Measurements from ENCODE around the gene CD93.
A peak's percentile ranks its signal among the peaks of the same experiment; 100 is the strongest.

CD93 gene

DNA sequence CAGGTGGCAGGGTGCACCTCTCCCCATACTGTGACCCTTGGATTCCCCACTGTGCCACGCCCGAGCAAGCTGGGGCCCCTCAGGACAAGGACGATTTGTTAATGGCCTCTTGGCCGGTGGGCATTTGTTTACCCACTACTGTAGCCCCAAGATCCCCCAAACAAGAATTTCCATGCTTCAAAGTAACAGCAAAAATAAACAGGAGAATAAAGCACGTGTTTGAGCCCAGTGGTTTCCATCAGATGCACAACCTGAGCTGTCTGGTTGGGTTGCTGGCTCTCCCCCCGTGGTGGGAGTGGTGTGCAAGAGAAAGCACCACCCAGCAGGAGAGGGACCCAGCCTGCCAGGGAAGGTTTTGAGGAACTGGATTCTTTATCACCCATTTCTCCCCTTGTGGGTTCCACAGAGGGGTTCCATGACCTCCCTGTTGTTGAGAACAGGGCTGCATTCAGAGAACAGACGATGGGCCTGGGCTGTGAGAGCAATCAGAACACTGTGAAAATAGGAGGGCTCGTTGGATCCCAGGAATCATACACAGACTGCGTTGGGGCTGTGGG, 4.8 kb downstream of the CD93 start:
- no peak for DNase-seq

- DNase-seq = peak in 1 of 3 donors; percentile 25
Measured at GRCh38 chr20:23080521-23080920, 5.6 kb downstream of the CD93 start.

DNA sequence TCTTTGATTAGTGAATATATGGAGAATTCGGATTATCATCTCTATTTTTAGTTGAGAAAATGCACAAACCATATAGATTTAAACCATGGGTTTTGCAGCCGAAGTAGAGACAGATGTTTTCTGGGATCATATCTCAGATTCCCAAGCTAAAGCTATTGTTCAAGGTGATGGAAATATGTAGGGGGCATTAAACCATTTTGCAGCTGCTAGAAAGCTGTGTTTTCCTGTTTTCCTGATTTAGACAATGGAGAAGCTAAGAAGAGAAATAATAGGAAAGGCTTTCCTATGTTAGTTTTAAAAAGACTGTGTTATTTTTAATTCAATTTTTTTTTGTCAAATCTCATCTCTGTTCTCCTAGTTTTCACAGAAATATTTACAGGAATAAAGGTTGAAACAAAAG, 6.2 kb downstream of the CD93 start:
- DNase-seq = no peak

DNA sequence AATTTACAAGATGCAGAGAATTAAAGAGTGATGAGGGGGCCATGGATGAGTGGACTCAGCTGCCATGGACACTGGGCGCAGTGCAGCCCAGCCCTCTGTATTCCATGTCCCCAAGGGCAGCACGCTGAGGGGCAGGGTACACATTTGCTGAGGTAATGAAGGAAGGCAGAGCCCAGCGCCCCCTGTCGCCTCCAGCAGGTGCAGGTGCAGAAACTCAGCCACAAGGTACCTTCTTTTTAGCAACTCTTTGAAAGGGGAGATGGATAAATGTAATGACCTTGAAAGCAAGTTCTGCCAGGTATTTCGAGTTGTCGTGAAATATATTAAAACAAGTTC, 7.1 kb downstream of the CD93 start:
- no peak for DNase-seq

DNA sequence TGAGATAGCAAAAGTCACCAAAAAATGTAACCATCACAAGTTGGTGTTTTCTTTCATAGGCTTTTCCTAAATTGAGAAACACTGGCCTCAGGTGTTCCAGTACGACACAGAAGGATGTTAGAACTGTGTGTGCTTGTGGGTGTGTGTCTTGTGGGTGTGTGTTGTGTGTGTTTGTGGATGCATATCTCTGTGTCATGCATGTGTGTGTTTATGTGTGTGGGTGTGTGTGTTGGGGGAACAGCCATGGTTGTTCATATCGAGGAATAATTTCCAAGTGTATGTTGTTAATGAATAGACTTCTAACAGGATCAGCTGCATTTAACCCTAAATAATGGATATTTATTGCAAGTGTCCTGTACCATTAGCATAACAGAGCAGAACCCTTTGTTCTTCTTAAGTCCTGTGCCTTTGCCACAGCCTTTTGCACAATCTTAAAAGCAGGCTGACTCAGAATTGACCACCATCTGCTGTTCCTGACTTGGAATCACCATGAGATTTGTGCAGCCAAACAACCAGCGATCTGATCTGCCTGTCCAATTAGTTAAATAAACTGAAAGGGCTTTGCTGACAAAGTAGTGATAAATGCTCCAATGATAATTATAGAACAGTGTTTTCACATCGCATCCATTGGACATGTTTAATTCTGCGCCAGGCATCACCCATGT, 7.6 kb downstream of the CD93 start:
- peak in 2 of 3 donors; percentile 40 to 53 for DNase-seq

DNA sequence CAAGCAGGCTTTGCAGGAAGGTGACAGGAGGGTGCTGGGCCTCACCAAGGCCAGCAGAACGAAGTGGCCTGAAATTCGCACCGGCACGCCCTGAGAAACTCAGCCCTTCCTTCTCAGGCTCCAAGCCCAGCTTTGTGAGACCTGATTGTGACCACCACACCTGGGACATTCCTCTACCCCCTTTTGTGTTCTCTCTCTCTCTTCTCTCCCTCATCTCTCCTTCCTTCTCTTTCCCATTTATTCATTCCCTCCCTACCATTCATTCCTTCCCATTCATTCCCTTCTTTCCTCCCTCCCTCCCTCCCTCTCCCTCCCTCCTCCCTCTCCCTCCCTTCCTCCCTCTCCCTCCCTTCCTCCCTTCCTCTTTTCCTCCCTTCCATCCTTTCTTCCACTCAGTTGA, 8.8 kb downstream of the CD93 start:
- DNase-seq = no peak

DNA sequence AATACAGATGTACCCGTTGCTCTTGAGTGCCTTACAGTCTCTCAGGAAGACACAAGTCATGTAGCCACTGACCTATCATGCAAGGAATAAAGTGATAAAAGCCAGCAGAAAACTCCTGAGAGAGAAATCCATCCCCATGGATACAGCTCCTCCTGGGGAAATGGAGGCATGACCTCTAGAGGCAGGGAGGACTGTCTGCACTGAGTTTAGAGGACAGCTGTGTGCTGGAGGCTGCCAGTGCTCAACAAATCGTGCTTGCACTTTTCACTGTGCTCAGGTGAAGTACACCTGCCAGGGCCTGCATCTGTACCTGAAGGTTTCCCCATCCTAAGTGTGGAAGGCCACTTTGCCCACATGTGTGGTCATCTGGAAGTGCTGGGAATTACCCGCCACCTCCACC, 12.1 kb downstream of the CD93 start:
- no peak for DNase-seq

DNA sequence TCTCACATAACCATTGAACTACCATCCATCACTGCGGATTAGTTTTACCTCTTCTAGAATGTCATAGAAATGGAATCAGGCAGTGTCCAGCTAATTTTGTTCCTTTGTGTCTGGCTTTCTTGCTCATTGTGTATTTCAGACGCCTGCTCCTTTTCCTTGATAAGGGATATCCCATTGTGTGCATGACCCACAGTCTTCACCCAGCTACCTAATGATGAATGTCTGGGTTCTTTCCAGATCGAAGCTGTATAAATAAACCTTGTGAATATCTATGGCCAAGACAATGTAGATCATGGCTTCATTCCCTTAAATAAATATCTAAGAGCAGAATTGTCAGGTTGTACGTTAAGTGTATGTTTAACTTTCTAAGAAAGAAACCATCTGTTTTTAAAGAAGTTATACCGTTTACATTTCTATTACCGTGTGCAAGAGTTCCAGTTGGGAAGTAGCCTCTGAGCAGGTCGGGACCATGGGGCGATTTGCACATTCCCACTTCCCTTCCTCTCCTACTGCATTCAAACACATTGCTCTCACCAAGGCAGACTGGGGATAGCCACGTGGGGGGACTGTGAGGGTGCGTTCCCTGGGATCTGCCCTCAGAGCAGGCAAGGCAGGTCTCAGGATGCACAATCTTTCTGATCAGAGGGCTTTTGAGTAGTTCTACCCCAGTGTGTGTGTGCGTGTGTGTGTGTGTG, 13.1 kb downstream of the CD93 start:
- no peak for DNase-seq

DNA sequence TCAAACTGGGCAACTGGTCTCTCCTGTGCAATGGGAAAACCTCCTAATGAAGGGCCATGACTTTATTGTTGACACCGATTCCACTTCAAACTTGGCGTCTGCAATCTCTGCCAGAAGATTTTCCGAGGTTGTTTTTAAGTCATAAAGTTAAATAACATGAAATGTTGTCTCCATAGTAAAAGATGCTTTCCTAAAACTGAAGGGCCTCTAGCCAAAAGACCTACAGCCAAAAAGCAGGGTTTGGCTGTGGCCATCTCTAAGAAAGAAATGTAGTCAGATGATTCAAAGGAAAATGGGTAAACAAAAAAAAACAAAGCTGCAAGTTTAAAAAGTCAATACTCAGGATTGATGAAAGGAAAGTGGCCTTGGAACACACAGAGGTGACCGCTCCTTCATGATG, 14.1 kb downstream of the CD93 start:
- DNase-seq = no peak

GRCh38 chr20:23071398-23071797, 14.7 kb downstream of the CD93 start:
- DNase-seq = no peak

DNA sequence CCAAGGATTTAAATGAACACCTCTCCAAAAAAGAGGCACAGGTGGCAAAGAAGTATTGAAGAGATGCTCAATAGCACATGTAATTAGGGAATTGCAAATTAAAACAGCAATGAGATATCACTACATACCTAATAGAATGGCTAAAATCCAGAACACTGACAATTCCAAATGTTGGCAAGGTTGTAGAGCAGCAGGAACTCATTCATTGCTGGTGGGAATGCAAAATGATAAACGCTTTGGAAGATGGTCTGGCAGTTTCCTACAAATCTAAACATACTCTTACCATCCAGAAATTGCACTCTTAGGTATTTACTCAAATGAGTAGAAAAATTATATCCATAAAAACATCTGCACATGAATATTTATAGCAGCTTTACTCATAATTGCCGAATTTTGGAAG, 17.0 kb downstream of the CD93 start:
- no peak for DNase-seq

- DNase-seq = no peak
Measured at GRCh38 chr20:23068283-23068682, 17.8 kb downstream of the CD93 start.

DNA sequence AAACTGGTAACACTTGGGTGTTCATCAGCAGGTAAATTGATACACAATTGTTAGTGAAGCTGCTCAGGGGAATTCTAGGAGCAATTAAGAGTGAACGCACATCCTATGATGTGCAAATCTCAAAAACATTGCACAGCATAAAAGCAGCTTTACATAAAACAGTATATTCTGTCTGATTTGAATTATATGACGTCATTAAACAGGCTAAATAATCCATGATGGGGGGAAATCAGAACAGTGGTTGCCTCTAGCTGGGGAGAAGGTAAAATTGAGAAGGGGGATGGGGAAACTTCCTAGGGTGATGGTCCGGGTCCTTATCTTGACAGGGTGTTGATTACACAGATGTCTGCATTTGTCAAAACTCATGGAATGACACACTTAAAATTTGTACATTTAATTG, 19.4 kb downstream of the CD93 start:
- no peak for DNase-seq

GRCh38 chr20:23065266-23066201, 20.6 kb downstream of the CD93 start:
- no peak for DNase-seq

DNA sequence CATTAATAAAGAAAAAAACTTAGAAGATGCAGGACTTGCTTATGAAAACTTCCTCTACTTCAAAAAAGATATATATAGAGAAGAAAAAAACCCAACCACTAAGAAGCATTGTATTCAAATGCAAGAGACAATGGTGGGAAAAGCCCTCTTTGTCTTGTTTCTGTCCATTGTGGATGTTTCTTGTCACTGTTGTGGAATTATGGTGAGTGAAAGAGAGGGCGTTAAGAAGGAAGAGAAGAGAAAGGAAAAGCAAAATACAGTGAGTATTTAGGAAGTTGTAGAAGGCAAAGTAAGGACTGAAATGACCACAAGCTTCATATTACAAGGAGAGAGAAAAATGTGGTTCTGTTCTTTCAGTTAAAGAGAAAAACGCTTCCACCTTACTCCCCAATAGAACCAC, 22.5 kb downstream of the CD93 start:
- peak in 2 of 3 donors; percentile 31 to 58 for DNase-seq

DNA sequence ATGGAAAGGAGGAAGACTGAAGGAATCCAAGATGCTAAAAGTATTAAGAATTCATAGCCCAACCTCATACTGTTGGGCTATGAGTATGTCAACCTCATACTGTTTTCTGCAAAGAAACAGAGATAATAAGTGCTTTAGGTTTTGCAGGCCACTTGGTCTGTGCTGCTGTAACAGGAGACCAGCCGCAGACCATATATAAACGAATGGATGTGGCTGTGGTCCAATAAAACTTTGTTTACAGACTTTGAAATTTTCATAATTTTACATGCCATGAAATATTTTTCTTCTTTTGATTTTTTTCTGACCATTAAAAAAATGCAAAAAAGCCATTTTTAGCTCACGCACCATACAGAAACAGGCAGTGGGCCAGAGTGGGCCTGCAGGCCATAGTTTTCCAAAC, 23.0 kb downstream of the CD93 start:
- DNase-seq = no peak

DNA sequence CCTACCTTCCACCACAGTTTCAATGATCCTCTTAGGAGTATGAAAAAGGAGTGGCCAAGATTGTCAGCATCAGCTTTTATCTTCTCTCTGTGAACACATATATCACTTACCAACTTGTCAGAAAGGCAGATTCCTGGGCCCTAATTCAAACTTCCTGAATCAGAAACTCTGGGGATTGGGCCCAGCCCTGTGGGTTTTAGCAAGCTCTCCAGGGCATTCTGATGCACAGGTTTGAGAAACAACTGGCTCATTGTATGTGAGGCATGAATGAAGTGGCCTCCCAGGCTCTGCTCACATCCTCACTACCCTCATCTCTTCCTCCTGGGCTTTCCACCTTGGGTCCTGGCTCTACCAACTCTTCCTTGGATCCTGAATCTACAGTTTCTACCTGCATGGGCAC, 23.5 kb downstream of the CD93 start:
- DNase-seq = no peak

- peak; percentile 74 to 88 (median 77) for DNase-seq
Measured at GRCh38 chr20:23061734-23062561, 24.2 kb downstream of the CD93 start.

GRCh38 chr20:23061262-23061661, 24.9 kb downstream of the CD93 start:
- DNase-seq = no peak

DNA sequence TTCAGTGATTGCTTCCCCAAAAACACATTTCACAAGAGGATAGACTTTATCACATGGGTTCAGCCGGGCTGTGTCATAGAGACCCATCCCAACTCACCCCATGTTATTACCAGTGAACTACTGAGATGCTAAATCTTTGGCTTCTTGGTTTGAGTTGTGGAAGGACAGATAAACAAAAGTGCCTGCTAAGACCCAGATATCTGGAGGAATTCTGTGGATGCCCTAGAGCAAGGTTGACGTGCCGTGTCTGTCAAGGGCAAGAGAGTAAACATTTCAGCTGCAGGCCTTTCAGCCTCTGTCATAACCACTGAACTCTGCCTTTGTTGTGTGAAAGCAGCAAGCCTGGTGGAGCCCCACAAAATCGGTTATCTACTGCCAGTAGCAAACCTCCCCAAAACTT, 25.5 kb downstream of the CD93 start:
- no peak for DNase-seq

- DNase-seq = peak; percentile 46 to 52 (median 52)
Measured at GRCh38 chr20:23059846-23060245, 26.3 kb downstream of the CD93 start.

DNA sequence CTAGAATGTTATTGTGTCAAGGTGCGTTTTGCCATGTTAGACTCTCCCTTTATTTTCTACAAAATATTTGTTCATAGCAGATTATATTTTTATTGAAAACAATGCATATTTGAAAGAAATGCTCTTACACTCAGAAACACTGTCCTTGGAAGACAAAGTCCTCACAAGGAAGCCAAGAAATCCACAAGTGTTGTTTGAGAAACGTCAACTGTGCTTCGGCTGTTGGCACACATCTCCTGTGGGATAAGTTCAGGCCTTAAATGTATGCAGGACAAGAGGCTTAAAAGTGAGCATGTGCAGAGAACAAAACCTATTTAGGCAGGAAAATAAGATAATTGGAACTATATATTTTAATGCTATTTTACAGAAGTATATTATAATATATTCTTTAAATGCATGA, 27.1 kb downstream of the CD93 start:
- no peak for DNase-seq

DNA sequence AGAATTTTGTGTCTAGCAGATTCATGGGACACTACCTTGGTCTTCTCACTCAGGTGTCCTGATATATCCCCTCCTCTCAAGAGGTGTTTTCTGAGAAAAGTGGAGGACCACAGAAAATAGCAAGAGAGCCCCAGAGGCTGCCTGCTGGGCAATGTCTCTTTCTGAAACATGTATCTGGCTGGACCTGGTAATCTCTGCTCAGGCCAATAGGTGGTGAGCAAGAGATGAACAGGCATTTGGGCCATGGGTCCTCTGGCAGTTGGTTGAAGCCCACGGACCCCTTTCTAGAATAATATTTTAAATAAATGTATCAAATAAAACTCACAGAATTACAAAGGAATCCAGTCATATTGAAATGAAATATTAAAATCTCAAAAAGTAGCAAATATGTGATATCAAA, 27.9 kb downstream of the CD93 start:
- DNase-seq = no peak

All from suppressor macrophage treated with lipopolysaccharide for 1 hour (primary cell).